ENCODE results near the gene FARS2. TPM values are rescaled to one million over a fixed set of nuclear protein-coding genes. Genes with fewer than 3 reads are reported as not detected.

Gene FARS2
- polyA plus RNA-seq, 3 donors: 12.2 to 21.6 (median 17.7) TPM

- H3K36me3 Mint-ChIP-seq: peaks cover under 1 to 3% of the 10 kb centered on the region in 2 donors
- Histone ChIP-seq H3K36me3 (replicated peaks in 1 of 2; ENCODE audit: control insufficient read depth in 1 of 2, insufficient read depth in 2 of 2, low read length in 2 of 2) (no peaks in the 10 kb centered on the region), H3K4me1 (ENCODE audit: control insufficient read depth in 1 of 2, insufficient read depth in 2 of 2, low read length in 2 of 2) (peaks cover 8 to 15% of the 10 kb centered on the region in 2 donors), H2AFZ (ENCODE audit: insufficient read depth, low read depth, low read length, poor library complexity, severe bottlenecking) (no peak overlapping the region), H3K79me2 (ENCODE audit: insufficient read depth, low read length) (no peaks in the 10 kb centered on the region), H3K27ac (ENCODE audit: low read depth in 1 of 2, low read length in 2 of 2) (no peak overlapping the region), H3K4me3 (replicated peaks in 1 of 3; ENCODE audit: low read depth in 2 of 3, low read length in 3 of 3) (no peak overlapping the region), H3K9ac (ENCODE audit: insufficient read depth, low read length, poor library complexity, severe bottlenecking) (no peak overlapping the region), H3K27me3 (ENCODE audit: control insufficient read depth in 2 of 2, insufficient read depth in 2 of 2, low read length in 2 of 2) (no peaks in the 10 kb centered on the region), H4K20me1 (ENCODE audit: insufficient read depth, low read length) (no peaks in the 10 kb centered on the region), H3K4me2 (replicated peaks; ENCODE audit: extremely low read depth, low read length, poor library complexity, severe bottlenecking) (no peak overlapping the region), H3K9me3 (replicated peaks in 1 of 2; ENCODE audit: control insufficient read depth in 1 of 2, insufficient read depth in 1 of 2, low read length in 2 of 2) (no peaks in the 10 kb centered on the region)
- TF ChIP-seq, protein P1, sequence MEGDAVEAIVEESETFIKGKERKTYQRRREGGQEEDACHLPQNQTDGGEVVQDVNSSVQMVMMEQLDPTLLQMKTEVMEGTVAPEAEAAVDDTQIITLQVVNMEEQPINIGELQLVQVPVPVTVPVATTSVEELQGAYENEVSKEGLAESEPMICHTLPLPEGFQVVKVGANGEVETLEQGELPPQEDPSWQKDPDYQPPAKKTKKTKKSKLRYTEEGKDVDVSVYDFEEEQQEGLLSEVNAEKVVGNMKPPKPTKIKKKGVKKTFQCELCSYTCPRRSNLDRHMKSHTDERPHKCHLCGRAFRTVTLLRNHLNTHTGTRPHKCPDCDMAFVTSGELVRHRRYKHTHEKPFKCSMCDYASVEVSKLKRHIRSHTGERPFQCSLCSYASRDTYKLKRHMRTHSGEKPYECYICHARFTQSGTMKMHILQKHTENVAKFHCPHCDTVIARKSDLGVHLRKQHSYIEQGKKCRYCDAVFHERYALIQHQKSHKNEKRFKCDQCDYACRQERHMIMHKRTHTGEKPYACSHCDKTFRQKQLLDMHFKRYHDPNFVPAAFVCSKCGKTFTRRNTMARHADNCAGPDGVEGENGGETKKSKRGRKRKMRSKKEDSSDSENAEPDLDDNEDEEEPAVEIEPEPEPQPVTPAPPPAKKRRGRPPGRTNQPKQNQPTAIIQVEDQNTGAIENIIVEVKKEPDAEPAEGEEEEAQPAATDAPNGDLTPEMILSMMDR (IDR thresholded peaks at IDR 0.05): no peak
- intact Hi-C loops (cut with micrococcal nuclease): no loop called here
- H3K9me3 Mint-ChIP-seq: peaks cover 0 to 5% (median 2%) of the 10 kb centered on the region in 7 donors
- no peak overlapping the region for H3K27ac Mint-ChIP-seq
- H3K27me3 Mint-ChIP-seq (ENCODE audit: low read depth in 3 of 3): peaks cover 0 to 5% (median 1%) of the 10 kb centered on the region in 3 donors
- no CpG with 5 or more reads among the region's 9 CpGs for WGBS (ENCODE audit: insufficient coverage)
- no peak for DNase-seq
- H3K4me3 Mint-ChIP-seq: no peak overlapping the region
- peaks cover 22% of the 10 kb centered on the region for H3K4me1 Mint-ChIP-seq
Measured at GRCh38 chr6:5534643-5535042, 273.3 kb downstream of the FARS2 start.

DNA sequence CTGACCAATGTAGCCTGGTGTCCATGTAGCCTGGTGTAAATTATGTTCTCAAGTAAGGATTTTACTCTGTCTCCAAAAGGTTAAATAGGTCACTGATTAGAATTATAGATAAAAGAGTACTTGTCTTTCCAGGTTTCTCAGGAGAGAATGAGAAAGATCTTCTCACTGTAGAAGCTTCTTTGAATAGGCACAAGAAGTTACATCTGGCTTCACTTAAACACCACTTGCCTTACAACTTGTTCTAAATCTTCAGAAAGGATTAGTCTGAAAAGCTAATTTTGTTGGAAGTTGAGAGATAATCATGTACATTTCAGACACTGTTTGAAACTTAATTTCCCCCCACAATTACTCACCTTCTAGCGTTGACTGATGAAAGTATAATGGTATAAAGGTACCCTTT, 275.3 kb downstream of the FARS2 start:
- Mint-ChIP-seq H3K4me1 (peaks cover 13% of the 10 kb centered on the region), H3K4me3 (no peak overlapping the region), H3K36me3 (peaks cover 3 to 6% of the 10 kb centered on the region in 2 donors), H3K9me3 (peaks cover 0 to 5% (median 2%) of the 10 kb centered on the region in 7 donors), H3K27ac (no peak overlapping the region), H3K27me3 (ENCODE audit: low read depth in 3 of 3) (peaks cover 0 to 5% (median 1%) of the 10 kb centered on the region in 3 donors)
- intact Hi-C loops (cut with micrococcal nuclease): no loop called here
- Histone ChIP-seq H3K9ac (ENCODE audit: insufficient read depth, low read length, poor library complexity, severe bottlenecking) (no peak overlapping the region), H3K27me3 (ENCODE audit: control insufficient read depth in 2 of 2, insufficient read depth in 2 of 2, low read length in 2 of 2) (no peaks in the 10 kb centered on the region), H3K4me1 (ENCODE audit: control insufficient read depth in 1 of 2, insufficient read depth in 2 of 2, low read length in 2 of 2) (peaks cover 5 to 8% of the 10 kb centered on the region in 2 donors), H3K27ac (ENCODE audit: low read depth in 1 of 2, low read length in 2 of 2) (no peak overlapping the region), H3K79me2 (ENCODE audit: insufficient read depth, low read length) (no peaks in the 10 kb centered on the region), H3K4me3 (replicated peaks in 1 of 3; ENCODE audit: low read depth in 2 of 3, low read length in 3 of 3) (no peak overlapping the region), H3K36me3 (replicated peaks in 1 of 2; ENCODE audit: control insufficient read depth in 1 of 2, insufficient read depth in 2 of 2, low read length in 2 of 2) (no peaks in the 10 kb centered on the region), H3K4me2 (replicated peaks; ENCODE audit: extremely low read depth, low read length, poor library complexity, severe bottlenecking) (no peak overlapping the region), H2AFZ (ENCODE audit: insufficient read depth, low read depth, low read length, poor library complexity, severe bottlenecking) (no peak overlapping the region), H3K9me3 (replicated peaks in 1 of 2; ENCODE audit: control insufficient read depth in 1 of 2, insufficient read depth in 1 of 2, low read length in 2 of 2) (no peaks in the 10 kb centered on the region), H4K20me1 (ENCODE audit: insufficient read depth, low read length) (no peaks in the 10 kb centered on the region)
- no CpG with 5 or more reads among the region's 1 CpG for WGBS (ENCODE audit: insufficient coverage)
- TF ChIP-seq, protein P1 (IDR thresholded peaks at IDR 0.05): no peak
- DNase-seq: no peak

Measured in CD14-positive monocyte (primary cell).